Astrocyte of the spinal cord (primary cell): ENCODE results near the gene WWOX.
A peak's percentile ranks its signal among the peaks of the same experiment; 100 is the strongest.

Experiments
- DNase-seq: peaks from one replicate; pipeline ENCODE4 v3.0.0; 2011; ENCODE audit warnings: low read depth, low spot score
- H3K4me3 ChIP-seq: 2 replicates; pipeline ENCODE4 v1.5.1; 2011; ENCODE audit warnings: low read depth, mild to moderate bottlenecking, low read length, moderate library complexity
- in situ Hi-C: cut with HindIII; loops from 2 replicates; pipeline ENCODE4 v1.10.0; 2017; ENCODE audit warnings: low sequenced_read_pairs
- TF ChIP-seq, protein P1 (sequence below): IDR thresholded peaks from 2 replicates; pipeline ENCODE4 v1.5.1; 2012; ENCODE audit warnings: low read depth, mild to moderate bottlenecking, low read length, inconsistent platforms

WWOX gene

DNA sequence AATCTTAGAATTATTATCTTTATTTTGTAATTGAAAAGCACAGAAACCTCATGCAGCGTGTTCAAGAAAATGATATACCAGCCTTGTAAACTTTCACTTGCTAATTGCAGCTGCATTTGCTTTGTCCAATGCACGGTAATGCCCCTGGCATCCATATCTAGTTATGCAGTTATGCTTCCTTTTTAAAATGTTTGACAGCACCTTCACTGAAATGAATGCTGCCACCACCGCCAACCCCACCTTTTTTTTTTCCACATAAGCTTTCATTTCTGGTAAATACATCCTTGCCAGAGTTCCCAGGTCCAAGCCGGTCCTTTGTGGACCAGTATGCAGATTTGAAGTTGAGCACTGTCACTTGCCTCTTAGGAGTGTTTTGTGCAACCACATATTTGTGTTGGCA, 338.8 kb downstream of the WWOX start:
- H3K4me3 ChIP-seq = no peak overlapping the region
- in situ Hi-C loops = no loop called here
- DNase-seq = no peak
- TF ChIP-seq, protein P1, sequence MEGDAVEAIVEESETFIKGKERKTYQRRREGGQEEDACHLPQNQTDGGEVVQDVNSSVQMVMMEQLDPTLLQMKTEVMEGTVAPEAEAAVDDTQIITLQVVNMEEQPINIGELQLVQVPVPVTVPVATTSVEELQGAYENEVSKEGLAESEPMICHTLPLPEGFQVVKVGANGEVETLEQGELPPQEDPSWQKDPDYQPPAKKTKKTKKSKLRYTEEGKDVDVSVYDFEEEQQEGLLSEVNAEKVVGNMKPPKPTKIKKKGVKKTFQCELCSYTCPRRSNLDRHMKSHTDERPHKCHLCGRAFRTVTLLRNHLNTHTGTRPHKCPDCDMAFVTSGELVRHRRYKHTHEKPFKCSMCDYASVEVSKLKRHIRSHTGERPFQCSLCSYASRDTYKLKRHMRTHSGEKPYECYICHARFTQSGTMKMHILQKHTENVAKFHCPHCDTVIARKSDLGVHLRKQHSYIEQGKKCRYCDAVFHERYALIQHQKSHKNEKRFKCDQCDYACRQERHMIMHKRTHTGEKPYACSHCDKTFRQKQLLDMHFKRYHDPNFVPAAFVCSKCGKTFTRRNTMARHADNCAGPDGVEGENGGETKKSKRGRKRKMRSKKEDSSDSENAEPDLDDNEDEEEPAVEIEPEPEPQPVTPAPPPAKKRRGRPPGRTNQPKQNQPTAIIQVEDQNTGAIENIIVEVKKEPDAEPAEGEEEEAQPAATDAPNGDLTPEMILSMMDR = no peak

GRCh38 chr16:78438632-78439031, 339.2 kb downstream of the WWOX start:
- in situ Hi-C loops = no loop called here
- TF ChIP-seq, protein P1 = no peak
- H3K4me3 ChIP-seq = no peak overlapping the region
- no peak for DNase-seq

DNA sequence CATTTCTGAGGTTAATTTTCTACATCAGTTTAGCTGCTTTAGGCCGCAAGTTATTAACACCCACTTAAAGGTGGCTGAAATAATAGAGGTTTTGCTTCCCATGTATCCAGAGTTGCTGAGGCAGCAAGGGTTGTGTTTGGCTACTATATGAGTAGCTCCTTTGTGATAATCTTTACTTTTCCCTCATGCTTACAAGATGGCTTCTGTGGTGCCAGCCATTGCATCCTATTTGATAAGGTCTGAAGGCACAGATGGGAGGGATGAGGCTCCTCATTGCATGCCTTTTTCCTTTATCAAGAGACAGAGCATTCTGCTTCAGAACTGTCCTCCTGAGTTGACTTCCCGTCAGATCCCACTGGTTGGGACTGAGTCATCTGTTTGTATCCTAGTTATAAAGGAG, 340.2 kb downstream of the WWOX start:
- H3K4me3 ChIP-seq = no peak overlapping the region
- no peak for DNase-seq
- TF ChIP-seq, protein P1 = no peak
- in situ Hi-C loops = no loop called here

DNA sequence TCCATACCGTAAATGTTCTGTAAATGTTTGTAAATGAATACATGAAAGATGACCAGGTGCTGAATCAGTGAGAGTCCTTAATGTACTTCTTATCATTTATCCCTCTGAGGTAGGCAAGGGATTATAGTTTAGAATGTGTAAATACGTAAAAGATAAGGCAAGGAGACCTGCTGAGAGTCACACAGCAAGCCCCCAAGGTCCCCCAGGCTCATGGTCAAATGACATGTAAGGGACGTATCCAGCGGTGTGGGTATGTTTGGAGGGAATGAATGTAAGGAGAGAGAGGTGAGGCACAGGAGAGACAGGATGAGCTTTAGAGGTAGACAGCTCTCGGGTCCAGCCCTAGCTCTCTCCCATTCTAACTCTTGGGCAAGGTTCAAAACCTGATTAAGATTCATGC, 341.8 kb downstream of the WWOX start:
- H3K4me3 ChIP-seq = no peak overlapping the region
- DNase-seq = no peak
- TF ChIP-seq, protein P1 = no peak
- in situ Hi-C loops = no loop called here

DNA sequence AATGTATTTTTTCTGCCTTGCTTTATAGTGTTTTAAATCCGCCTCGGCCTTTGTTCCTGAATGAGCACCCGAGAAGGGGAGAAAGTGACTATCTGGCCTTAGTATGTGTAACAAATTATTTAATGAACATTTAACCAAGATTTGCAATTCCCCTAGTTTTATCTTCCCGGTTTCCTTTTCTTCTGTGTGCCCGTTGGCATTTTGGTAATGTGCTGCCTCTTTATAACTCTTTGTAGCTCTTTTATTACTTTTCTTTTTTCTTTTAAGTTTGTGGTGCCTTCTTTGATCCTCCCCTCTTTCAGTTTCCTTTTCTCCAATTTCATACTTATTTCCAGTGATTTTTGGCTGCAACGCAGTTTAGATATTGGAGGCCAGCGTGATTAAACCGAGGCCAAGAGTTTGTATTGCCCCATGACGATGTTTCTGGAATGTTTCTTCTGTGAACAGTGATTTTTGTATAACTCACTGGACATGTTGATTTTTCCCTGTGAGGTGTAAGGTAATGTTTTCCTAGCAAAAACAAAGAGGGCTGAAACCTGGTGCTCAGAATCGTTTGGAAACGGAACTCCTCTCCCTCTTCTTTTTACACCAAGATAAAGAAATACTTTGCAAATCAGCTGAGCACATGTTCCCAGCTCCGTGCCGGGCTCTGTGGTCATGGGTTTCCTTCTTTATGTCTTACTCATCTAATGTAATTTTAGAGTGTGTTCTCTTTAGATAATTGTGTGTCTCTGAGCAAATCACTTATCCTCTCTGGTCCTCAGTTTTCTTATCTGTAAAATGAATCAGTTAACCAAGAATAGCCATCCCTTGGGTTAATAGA, 344.3 kb downstream of the WWOX start:
- TF ChIP-seq, protein P1 = no peak
- no peak overlapping the region for H3K4me3 ChIP-seq
- in situ Hi-C loops = no loop called here
- DNase-seq = peak; percentile 37

GRCh38 chr16:78445818-78446217, 346.4 kb downstream of the WWOX start:
- H3K4me3 ChIP-seq = no peak overlapping the region
- no peak for DNase-seq
- TF ChIP-seq, protein P1 = no peak
- in situ Hi-C loops = no loop called here

DNA sequence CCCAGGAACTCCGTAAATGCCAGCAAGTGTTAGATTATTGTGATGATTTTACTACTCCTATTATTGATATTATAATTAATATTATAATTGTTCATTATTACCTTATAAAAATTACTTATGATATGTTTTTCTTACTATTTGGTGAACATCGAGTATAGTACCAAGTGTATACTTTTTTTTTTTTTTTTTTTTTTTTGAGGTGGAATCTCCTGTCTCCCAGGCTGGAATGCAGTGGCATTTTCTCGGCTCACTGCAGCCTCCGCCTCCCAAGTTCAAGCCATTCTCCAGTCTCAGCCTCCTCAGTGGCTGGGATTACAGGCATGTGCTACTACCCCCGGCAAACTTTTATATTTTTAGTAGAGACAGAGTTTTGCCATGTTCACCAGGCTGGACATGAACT, 347.0 kb downstream of the WWOX start:
- in situ Hi-C loops = no loop called here
- DNase-seq = no peak
- TF ChIP-seq, protein P1 = no peak
- H3K4me3 ChIP-seq = no peak overlapping the region
